AG20443 (cell line): ENCODE data around the gene FAU.

Source experiments
- DNase-seq: peaks from one replicate; pipeline ENCODE4 v3.0.0; 2012; ENCODE audit warnings: low spot score, mixed read lengths

The FAU gene

DNA sequence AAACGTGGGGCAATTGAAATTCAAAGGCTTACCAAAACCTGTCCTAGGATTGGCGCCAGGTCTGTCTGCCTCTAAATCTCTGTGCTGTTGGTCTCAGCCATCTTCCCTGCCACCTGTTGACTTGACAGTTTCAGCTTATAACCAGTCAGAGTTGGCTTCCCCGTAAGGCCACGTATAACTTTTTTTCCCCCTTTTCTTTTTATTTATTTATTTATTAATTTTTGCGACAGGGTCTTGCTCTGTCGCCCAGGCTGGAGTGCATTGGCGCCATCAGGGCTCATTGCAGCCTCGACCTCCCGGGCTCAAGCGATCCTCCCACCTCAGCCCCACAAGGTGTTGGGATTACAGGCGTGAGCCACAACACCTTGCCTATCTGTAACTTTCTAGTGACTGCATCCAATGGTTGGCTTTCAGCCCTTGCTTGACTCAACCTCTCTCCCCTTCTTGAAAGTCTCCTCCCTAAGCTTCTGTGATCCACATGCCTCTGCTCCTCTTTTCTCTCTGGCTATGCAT, 13.8 kb upstream of the FAU start:
- no peak for DNase-seq

GRCh38 chr11:65134952-65135632, 13.2 kb upstream of the FAU start:
- DNase-seq: peak; percentile 94

DNA sequence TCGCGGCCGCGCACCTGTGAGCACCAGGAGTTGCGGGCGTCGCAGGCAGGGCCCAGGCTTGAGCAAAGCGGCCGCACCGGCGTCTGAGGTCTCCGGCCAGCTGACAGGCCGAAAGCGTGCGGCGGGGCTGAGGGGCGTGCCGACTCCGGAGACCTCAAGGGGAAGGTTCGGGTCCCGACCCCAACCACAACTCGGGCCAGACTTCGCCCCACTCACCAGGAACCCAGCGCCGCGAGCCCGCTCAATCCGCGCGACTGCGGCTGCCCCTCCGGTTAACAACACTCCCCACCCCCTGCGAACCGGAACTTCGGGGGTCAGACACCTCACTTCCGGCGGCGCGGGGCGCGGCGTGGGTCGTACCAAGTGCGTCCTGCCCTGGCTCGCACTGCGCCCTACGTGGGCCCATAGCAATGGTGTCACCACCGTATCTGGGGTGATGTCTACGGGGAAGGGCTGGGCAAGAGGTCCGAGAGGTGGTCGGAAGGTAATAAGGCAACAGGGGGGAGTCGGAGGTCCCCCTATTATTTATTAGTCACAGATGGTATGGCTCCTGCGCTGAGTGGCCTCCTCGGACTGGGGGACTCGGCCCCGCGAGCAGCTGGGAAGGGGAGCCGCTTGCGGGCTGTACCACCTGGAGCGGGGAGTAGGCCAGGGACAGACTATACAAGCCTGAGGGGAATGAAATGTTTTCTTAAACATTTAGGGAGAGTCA, 12.5 kb upstream of the FAU start, which contains the start of gene SYVN1:
TSS of gene SYVN1 (minus strand) at position 280 of the 712 bp plus-strand sequence. CDS start 918 bp downstream, outside the sequence.
- peak; percentile 95 for DNase-seq

- no peak for DNase-seq
Measured at GRCh38 chr11:65133724-65134123, 11.8 kb upstream of the FAU start.

GRCh38 chr11:65132988-65133700, 11.2 kb upstream of the FAU start:
- no peak for DNase-seq

DNA sequence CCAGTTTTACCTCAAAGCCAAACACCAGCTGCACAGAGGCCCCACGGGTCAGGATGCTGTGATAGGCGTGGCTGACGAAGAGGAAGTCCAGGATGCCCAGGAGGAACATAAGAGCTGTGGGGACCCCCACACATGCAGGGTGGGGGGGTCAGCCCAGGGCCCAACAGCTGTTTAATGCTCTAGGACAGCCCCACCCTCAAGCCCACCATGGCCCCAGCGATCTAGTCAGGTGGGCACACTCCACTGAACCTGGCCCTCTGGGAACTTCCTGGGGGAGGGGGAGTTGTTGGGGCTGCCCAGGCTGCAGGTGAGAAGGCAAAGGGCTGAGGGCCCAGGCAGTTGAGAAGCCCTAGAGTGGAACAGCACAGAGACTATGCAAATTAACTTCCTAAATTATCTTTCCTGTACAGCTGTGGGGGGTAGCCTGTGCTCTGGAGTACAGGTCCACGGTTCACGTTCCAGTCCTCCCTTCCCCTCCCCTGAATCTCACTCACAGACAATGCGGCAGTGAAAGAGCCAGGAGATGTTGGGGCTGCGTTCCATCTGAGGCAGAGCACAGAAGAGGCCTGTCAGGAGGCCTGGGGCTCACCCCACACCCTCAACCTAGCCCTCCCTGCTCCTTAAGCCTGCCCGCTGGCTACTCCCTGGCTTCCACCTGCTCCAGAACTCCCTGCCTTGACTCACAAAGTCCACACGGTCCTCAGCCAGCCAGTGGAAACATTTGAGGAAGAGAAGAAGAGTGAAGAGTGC, 10.5 kb upstream of the FAU start:
- no peak for DNase-seq

DNA sequence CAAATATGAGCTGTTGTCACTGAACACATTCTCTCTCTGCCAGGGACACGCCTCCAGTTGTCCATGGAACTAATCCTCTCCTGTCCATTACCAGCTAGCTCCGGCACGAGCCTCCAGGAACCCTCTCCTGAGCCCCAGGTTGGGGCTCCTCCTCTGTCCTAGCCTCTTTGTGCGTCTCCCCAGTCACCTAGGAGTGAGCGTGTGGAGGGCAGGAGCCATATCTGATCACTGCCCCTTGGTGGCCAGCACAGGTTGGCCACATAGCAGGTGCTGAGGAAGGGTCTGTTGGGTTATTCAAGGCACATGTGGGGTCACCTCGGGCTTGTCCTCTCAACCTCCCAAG, 9.9 kb upstream of the FAU start:
- DNase-seq: no peak

DNA sequence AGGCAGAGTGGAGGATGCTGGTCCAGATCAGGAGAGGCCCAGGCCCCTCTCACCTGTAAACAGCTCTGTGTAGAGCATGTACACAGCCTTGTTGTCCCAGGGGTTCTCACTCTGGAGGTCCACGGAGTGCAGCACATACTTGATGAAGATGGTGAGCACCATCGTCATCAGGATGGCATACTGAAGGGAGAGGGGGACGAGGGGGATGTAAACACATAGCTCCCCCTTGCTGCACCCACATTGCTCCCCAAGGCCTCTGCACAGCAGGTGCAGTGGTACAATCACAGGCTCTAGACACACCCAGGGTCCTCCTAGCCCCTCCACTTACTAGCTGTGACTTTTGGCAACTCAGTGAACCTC, 9.5 kb upstream of the FAU start:
- DNase-seq: no peak

GRCh38 chr11:65130631-65131416, 8.9 kb upstream of the FAU start:
- DNase-seq: no peak

DNA sequence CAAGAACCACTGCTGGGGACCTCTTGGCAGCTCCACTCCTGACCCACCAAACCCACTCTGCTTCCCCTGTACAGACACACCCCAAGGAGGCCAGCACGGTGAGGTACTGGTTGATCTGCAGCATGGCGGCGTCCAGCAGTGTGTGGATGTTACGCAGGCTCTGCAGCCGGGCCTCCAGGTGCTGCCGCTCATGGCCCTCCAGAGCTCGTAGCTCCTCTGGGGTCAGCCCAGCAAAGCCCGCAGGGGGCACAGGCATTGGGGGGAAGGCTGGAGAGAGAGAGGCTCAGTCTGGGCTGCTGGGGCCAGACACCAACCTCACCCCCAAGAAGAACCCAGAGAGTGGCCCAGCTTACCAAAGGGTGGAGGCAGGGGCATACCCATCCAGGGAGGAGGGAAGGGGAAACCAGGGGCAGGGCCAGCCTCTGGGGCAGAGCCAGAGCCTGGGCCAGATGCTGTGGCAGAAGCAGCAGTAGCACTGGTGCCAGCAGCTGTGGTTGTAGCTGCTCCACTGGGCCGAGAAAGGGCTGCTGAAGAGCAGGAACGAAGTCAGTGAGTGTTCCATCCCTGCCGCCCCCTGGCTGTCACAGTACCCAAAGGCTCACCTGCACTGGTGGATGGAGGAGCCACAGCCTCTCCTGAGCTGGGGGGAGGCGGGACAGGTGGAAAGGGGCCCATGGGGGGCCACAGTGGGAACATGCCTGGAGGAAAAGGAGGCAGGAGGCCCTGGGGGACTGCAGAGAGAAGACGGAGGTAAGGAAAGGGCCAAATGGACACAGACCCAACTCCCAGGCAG, 7.9 kb upstream of the FAU start:
- no peak for DNase-seq

GRCh38 chr11:65128182-65129145, 6.5 kb upstream of the FAU start:
- no peak for DNase-seq

DNA sequence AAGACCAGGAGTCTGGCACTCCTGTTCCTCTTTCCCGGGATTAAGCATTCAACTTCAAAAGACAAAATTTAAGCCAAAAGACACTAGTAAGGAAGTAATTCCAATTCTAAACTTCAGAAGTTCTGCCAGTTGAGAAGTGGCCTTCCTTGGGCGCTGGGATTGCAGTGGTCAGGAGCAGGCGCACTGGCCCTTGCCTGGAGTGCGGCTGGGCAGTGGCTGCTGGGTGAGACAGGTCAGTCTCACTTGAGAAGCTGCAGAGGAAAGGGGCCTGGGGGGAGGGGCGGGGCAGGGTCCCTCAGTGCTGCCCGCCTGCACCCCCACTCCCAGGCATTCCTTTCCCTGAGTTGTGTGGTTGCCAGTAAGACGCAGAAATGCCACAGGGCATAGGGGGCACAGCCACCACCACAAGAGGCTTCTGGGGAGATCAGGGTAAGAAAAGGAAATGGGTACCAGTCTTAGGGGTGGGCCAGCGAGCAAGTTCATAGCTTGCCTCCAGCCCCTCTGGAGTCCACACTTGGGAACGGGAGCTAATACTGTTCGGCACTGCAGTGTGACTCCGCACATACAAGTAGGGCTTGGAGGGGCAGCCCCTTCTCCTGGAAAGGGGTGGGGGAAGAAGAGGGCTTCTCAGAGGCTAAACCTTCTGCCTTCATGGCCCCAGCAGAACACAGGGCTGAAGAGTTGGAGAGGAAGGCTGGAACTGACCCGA, 5.7 kb upstream of the FAU start:
- DNase-seq: no peak

DNA sequence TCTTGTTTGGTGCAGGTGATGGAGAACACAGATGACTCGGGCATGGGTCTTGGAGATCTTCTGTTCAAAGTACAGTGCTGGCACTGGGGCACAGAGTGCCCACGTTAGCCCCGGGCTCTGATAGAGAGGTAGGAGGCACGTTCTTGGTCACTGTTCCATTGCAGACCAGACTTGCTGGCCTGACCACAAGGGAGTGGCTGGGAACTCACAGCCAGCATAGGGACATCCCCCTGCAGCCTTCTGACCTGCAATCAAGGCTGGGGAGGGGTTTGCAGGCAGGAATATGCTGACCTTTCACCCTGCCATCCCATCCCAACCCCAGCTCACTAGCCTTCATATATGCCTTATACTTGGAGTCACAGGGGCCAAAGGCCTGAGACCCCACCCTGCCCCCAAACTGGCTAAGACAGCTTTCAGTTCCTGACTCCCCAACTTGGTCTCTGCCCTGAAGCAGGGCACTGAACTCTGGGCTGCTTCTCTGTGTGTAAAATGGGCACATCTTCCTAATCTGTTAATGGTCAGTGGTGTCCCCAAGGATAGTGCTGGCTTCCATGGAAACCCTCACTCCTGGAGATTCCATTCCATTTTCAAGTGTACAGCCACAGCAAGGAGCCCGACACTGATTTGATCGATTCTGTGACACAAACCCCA, 4.8 kb upstream of the FAU start:
- no peak for DNase-seq

GRCh38 chr11:65125197-65126056, 3.5 kb upstream of the FAU start:
- DNase-seq: no peak

DNA sequence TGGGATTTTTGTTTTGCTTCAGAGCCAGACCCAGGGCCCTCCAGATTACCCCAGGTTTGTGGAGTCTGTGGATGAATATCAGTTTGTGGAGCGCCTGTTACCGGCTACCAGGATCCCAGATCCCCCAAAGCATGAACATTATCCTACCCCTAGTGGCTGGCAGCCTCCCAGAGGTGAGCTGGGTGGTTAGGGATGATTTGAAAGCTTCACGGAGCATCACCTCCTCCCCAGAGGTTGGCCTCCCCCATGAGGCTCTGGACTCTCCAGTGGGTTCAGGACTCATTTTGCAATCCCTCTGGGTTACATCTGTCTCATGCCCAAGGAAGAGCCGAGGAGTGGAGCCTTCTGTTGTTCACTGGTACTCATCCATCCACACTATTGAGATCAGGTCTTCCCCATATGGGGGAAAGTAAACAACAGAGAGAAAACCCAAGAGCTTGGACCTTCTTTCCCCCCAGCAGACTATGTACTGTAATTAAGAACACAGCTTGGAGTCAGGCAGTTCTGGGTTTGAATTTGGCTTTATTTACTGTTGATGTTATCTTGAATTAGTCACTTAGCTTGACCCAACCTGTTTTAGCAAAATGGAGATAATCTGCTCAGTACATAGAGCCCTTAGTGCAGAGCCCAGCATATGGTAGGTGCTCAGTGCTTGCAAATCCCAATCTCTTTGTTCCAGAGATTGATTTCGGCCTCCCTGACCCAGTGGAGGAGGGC, 2.7 kb upstream of the FAU start:
- no peak for DNase-seq

DNA sequence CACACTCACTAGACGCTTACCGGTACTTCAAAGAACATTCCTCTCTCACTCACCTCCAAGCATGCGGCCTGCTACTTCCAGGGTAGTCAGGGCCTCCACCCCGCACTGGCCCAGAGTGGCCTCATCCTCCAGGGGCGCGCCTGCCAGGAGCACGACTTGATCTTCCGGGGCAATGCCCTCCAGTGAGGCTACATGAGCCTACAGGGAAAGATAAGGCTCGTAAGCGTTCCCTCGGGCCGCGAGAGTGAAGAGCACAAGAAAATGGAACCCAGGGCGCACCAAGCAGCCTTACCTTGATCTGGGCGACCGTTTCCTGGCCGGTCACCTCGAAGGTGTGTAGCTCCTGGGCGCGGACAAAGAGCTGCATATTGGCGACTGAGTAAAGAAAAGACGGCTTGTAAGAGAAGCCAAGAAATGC, 478 bp downstream of the FAU start:
- DNase-seq: no peak

GRCh38 chr11:65120831-65121230, 1.1 kb downstream of the FAU start:
- no peak for DNase-seq
